Kidney epithelial cell (primary cell): ENCODE measurements around the gene RIPPLY3. TPM values are rescaled to one million over a fixed set of nuclear protein-coding genes. Genes with fewer than 3 reads are reported as not detected.

Source experiments
- DNase-seq: peaks from one replicate; pipeline ENCODE4 v3.0.0-alpha.2; 2010; ENCODE audit warnings: low read depth
- H3K27me3 ChIP-seq: 2 replicates; pipeline ENCODE4 v1.6.0; 2011; ENCODE audit warnings: low read length; ENCODE audit not compliant: control insufficient read depth, insufficient read depth
- H3K36me3 ChIP-seq: 2 replicates; pipeline ENCODE4 v1.5.1; 2011; ENCODE audit warnings: low read length; ENCODE audit not compliant: control insufficient read depth, insufficient read depth
- H3K4me3 ChIP-seq: 2 replicates; pipeline ENCODE4 v1.5.1; 2011; ENCODE audit warnings: low read depth, mild to moderate bottlenecking, control low read depth, low read length
- total RNA-seq: library from RNA; depleted of rRNA; stranded (reverse); fragments of >200 nt; gene quantifications from 2 replicates; pipeline ENCODE4 v1.2.3, GENCODE V29; 2015
- TF ChIP-seq, protein P1 (sequence below): IDR thresholded peaks from 2 replicates; pipeline ENCODE4 v1.5.1; 2011; ENCODE audit warnings: mild to moderate bottlenecking, moderate library complexity, low read length, control low read depth, inconsistent platforms; ENCODE audit not compliant: insufficient read depth, poor library complexity, severe bottlenecking

RIPPLY3 gene
- total RNA-seq, 1 donor from 2014 or later: 0.92 TPM

DNA sequence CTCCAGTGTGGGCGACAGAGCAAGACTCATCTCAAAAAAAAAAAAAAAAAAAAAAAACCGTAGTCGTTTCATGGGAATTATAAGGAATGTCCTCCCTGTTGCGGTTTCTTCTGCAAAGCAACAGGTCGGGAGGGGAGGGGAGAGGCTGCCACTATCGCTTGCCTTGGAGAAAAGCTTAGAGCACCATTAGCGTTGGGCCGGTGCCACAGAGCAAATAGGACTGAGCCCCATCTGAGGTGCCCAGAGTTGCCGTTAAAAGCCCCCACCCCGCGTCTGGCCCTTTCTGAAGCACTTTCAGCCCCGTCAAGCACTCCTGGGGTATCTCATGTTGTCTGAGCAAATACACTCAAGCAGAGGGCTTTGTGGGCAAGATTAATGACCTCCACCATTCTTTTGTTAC is 2.2 kb downstream of the RIPPLY3 start:
- no peak overlapping the region for H3K4me3 ChIP-seq
- no peak for DNase-seq
- H3K36me3 ChIP-seq: no peaks in the 10 kb centered on the region
- TF ChIP-seq, protein P1, sequence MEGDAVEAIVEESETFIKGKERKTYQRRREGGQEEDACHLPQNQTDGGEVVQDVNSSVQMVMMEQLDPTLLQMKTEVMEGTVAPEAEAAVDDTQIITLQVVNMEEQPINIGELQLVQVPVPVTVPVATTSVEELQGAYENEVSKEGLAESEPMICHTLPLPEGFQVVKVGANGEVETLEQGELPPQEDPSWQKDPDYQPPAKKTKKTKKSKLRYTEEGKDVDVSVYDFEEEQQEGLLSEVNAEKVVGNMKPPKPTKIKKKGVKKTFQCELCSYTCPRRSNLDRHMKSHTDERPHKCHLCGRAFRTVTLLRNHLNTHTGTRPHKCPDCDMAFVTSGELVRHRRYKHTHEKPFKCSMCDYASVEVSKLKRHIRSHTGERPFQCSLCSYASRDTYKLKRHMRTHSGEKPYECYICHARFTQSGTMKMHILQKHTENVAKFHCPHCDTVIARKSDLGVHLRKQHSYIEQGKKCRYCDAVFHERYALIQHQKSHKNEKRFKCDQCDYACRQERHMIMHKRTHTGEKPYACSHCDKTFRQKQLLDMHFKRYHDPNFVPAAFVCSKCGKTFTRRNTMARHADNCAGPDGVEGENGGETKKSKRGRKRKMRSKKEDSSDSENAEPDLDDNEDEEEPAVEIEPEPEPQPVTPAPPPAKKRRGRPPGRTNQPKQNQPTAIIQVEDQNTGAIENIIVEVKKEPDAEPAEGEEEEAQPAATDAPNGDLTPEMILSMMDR: no peak
- peaks cover 15% of the 10 kb centered on the region for H3K27me3 ChIP-seq

GRCh38 chr21:37009740-37010341 is 3.3 kb downstream of the RIPPLY3 start:
- DNase-seq: peak; percentile 55
- Histone ChIP-seq H3K4me3 (peak overlapping the region; percentile 13), H3K27me3 (peaks cover 15% of the 10 kb centered on the region), H3K36me3 (no peaks in the 10 kb centered on the region)
- TF ChIP-seq, protein P1: peak; percentile 94

- no peak for DNase-seq
- no peaks in the 10 kb centered on the region for H3K27me3 ChIP-seq
- TF ChIP-seq, protein P1: no peak
- no peak overlapping the region for H3K4me3 ChIP-seq
- no peaks in the 10 kb centered on the region for H3K36me3 ChIP-seq
Observed at GRCh38 chr21:37017951-37018679, 11.6 kb downstream of the RIPPLY3 start.

GRCh38 chr21:37026499-37026898 is 20.0 kb downstream of the RIPPLY3 start:
- no peak for DNase-seq
- no peak overlapping the region for H3K4me3 ChIP-seq
- no peaks in the 10 kb centered on the region for H3K36me3 ChIP-seq
- TF ChIP-seq, protein P1: no peak
- H3K27me3 ChIP-seq: no peaks in the 10 kb centered on the region

GRCh38 chr21:37028570-37028969 is 22.1 kb downstream of the RIPPLY3 start:
- Histone ChIP-seq H3K36me3 (no peaks in the 10 kb centered on the region), H3K4me3 (no peak overlapping the region), H3K27me3 (no peaks in the 10 kb centered on the region)
- TF ChIP-seq, protein P1: no peak
- DNase-seq: no peak

- Histone ChIP-seq H3K27me3 (no peaks in the 10 kb centered on the region), H3K4me3 (no peak overlapping the region), H3K36me3 (no peaks in the 10 kb centered on the region)
- TF ChIP-seq, protein P1: no peak
- no peak for DNase-seq
Observed at GRCh38 chr21:37030864-37031263, 24.4 kb downstream of the RIPPLY3 start.
